ENCODE results near the gene CES4A.
"Not testable (repeated sequence)": the region's sequence is repeated elsewhere in the genome, so short reads cannot be mapped to it uniquely, and the experiment has no call there.

CES4A gene

DNA sequence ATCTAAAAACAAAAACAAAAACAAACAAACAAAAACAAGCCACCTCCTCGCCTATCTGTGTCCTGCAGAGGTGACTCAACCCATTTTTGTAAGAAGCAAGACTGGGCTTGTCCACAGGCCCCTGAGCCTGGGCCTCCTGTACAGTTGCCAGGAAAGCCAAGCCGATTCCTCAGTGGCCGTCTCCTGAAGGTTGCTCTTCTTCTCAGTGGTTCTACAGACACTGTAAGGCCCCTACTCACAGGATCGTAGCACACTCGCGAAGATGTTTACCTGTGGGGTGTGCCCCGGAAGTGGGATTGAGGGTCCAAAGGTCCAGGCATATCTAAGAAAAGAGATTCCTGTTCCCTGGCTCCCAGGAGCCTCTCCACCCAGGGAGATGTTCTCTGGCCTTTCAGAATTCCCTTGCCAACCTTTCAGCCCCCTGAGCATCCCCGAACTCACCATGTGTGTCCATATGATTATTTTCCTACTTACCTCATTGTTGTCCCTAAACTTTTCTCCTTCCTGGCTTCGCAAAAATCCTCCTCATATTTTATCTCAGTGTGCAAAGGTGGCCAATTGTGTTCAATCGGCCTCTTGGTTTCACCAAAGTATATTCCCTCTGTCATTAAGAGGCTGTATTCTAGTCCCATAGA is 34.8 kb upstream of the CES4A start:
- DNase-seq = no peak
- H3K4me3 Mint-ChIP-seq = no peak overlapping the region
- TF ChIP-seq, protein P1, sequence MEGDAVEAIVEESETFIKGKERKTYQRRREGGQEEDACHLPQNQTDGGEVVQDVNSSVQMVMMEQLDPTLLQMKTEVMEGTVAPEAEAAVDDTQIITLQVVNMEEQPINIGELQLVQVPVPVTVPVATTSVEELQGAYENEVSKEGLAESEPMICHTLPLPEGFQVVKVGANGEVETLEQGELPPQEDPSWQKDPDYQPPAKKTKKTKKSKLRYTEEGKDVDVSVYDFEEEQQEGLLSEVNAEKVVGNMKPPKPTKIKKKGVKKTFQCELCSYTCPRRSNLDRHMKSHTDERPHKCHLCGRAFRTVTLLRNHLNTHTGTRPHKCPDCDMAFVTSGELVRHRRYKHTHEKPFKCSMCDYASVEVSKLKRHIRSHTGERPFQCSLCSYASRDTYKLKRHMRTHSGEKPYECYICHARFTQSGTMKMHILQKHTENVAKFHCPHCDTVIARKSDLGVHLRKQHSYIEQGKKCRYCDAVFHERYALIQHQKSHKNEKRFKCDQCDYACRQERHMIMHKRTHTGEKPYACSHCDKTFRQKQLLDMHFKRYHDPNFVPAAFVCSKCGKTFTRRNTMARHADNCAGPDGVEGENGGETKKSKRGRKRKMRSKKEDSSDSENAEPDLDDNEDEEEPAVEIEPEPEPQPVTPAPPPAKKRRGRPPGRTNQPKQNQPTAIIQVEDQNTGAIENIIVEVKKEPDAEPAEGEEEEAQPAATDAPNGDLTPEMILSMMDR (IDR thresholded peaks at IDR 0.05) = no peak
- H3K27me3 Mint-ChIP-seq (ENCODE audit: low read depth, poor library complexity) = peaks cover 67% of the 10 kb centered on the region
- peaks cover 29% of the 10 kb centered on the region for H3K4me1 Mint-ChIP-seq
- H3K9me3 Mint-ChIP-seq = peaks cover 10% of the 10 kb centered on the region
- no peaks in the 10 kb centered on the region for H3K36me3 Mint-ChIP-seq (ENCODE audit: low read depth)
- no peak overlapping the region for H3K27ac Mint-ChIP-seq

DNA sequence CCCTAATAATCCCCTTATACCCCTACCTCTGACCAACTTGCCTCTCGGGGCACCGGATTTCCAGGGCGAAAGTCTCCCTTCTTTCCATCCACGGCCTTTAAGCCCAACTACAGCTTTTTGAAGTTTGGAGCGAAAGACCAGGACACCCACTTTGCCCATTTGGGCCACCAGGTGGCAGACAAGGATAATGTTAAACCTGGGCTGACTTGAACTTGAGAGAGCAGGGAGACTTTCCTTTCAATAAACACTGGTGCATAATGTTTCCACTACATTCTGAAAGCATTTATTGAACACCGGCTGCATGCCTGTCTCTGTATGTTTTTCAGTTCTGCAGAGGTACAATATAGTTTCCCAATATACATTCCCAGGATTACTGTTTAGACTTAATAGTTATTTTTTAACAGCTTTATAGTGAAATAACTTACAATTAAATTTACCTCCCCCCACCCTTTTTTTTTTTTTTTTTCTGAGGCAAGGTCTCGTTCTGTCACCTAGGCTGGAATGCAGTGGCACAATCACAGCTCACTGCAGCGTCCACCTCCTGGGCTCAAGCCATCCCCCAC is 34.2 kb upstream of the CES4A start:
- Mint-ChIP-seq H3K27me3 (ENCODE audit: low read depth, poor library complexity) (peaks cover 67% of the 10 kb centered on the region), H3K36me3 (ENCODE audit: low read depth) (no peaks in the 10 kb centered on the region), H3K4me3 (no peak overlapping the region), H3K27ac (no peak overlapping the region), H3K4me1 (peaks cover 23% of the 10 kb centered on the region), H3K9me3 (peaks cover 10% of the 10 kb centered on the region)
- peak; percentile 84 for DNase-seq
- TF ChIP-seq, protein P1 (IDR thresholded peaks at IDR 0.05) = peak; percentile 74

DNA sequence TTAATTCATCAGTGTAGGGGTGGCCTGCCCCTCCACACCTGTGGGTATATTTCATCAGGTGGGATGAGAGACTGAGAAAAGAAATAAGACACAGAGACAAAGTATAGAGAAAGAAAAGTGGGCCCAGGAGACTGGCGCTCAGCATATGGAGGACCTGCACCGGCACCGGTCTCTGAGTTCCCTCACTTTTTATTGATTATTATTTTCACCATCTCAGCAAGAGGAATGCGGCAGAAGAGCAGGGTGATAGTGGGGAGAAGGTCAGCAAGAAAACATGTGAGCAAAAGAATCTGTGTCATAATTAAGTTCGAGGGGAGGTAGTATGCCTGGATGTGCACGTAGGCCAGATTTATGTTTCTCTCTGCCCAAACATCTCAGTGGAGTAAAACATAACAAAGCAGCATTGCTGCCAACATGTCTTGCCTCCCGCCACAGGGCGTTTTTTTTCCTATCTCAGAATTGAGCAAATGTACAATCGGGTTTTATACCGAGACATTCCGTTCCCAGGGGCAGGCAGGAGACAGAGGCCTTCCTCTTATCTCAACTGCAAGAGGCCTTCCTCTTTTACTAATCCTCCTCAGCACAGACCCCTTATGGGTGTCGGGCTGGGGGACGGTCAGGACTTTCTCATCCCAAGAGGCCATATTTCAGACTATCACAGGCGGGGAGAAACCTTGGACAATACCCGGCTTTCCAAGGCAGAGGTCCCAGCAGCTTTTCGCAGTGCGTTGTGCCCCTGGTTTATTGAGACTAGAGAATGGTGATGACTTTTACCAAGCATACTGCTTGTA is 32.8 kb upstream of the CES4A start:
- not testable (repeated sequence) for H3K27ac Mint-ChIP-seq; H3K36me3 Mint-ChIP-seq (ENCODE audit: low read depth); H3K4me3 Mint-ChIP-seq; DNase-seq; H3K9me3 Mint-ChIP-seq
- Mint-ChIP-seq H3K27me3 (ENCODE audit: low read depth, poor library complexity) (peaks cover 60% of the 10 kb centered on the region), H3K4me1 (peaks cover 14% of the 10 kb centered on the region)

DNA sequence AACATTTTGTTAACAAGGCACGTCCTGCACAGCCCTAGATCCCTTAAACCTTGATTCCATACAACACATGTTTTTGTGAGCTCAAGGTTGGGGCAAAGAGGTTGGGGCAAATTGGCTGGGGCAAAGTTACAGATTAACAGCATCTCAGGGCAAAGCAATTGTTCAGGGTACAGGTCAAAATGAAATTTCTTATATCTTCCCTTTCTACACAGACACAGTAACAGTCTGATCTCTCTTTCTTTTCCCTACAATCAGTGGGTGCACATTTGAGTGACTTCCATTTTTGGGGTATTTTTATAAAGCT is 32.3 kb upstream of the CES4A start:
- Mint-ChIP-seq H3K27me3 (ENCODE audit: low read depth, poor library complexity) (peaks cover 58% of the 10 kb centered on the region), H3K4me1 (peaks cover 17% of the 10 kb centered on the region)
- H3K36me3 Mint-ChIP-seq (ENCODE audit: low read depth); H3K27ac Mint-ChIP-seq; H3K9me3 Mint-ChIP-seq; DNase-seq; H3K4me3 Mint-ChIP-seq: not testable (repeated sequence)

DNA sequence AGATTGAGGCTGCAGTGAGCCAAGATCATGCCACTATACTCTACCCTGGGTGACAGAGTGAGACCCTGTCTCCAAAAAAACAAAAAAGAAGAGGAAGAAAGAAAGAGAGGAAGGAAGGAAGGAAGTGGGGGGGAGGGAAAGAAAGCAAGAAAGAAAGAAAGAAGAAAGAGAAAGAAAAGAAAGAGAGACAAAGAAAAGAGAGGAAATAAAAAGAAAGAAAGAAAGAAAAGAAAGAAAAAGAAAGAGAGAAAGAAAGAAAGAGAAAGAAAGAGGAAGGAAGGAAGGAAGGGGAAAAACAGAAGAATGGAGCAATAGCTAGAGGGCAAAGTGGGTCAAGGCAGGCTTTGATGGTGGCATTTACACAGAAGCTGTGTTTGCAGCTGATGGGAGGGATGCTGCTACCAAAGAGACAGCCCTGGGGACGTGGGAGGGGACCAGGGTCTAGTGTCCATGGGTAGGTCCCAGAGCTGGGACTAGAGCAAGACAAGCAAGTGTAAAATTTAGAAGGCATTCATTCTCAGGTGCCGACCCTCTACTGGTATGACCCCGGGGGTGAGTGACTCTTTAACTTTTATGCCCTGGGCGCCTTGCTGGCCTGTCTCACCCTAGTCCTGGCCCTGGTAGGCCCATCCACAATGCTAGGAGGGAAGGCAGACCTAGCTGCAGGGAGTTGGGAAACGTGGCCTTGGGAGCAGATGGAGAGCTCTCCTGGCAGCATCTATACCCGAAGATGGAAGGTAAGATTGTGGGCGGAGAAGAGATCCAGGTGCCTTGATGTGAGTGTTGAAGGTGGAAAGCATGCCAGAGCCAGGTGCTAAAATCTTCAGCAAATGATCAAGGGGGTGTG is 29.3 kb upstream of the CES4A start:
- Mint-ChIP-seq H3K27ac (no peak overlapping the region), H3K4me1 (peaks cover 14% of the 10 kb centered on the region), H3K4me3 (no peak overlapping the region), H3K36me3 (ENCODE audit: low read depth) (no peaks in the 10 kb centered on the region), H3K27me3 (ENCODE audit: low read depth, poor library complexity) (peaks cover 42% of the 10 kb centered on the region), H3K9me3 (no peaks in the 10 kb centered on the region)
- no peak for DNase-seq
- TF ChIP-seq, protein P1 (IDR thresholded peaks at IDR 0.05) = no peak

DNA sequence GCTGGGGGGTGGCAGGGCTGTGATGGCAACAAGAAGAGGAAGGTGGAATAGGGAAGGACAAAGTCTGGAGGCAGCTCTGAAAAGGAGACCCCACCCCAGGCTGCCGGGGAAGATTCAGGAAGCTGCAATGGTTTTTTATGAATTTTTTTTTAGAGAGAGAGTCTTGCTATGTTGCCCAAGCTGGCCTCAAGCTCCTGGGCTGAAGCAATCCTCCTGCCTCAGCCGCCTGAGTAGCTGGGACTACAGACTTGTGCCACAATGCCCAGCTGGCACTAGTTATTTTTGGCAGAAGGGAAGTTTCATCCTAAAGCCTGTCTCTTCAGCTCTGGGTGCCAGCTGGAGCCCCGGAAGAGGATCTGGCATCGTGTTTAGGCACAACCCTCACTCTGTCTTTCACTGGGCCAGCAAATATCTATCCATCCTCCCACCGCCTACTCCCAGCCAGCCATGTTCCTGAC is 28.7 kb upstream of the CES4A start:
- TF ChIP-seq, protein P1 (IDR thresholded peaks at IDR 0.05) = no peak
- no peak for DNase-seq
- H3K9me3 Mint-ChIP-seq = no peaks in the 10 kb centered on the region
- H3K27me3 Mint-ChIP-seq (ENCODE audit: low read depth, poor library complexity) = peaks cover 39% of the 10 kb centered on the region
- no peaks in the 10 kb centered on the region for H3K36me3 Mint-ChIP-seq (ENCODE audit: low read depth)
- H3K4me3 Mint-ChIP-seq = no peak overlapping the region
- no peak overlapping the region for H3K27ac Mint-ChIP-seq
- H3K4me1 Mint-ChIP-seq = peaks cover 14% of the 10 kb centered on the region
